Embryonic facial prominence (tissue), 1 donor: ENCODE measurements around the gene ENKD1.

Experiments used
- DNase-seq: peaks from one replicate; pipeline ENCODE4 v3.0.0-alpha.2; 2016; ENCODE audit errors: extremely low spot score

ENKD1 gene

GRCh38 chr16:67679935-67680897 is 13.7 kb upstream of the ENKD1 start:
- DNase-seq: no peak

GRCh38 chr16:67678354-67679023 is 11.9 kb upstream of the ENKD1 start:
- DNase-seq: no peak

GRCh38 chr16:67677712-67678111 is 11.2 kb upstream of the ENKD1 start:
- no peak for DNase-seq

GRCh38 chr16:67676939-67677338 is 10.4 kb upstream of the ENKD1 start:
- DNase-seq: no peak

- DNase-seq: no peak
Measured at GRCh38 chr16:67676516-67676915, 10.0 kb upstream of the ENKD1 start.

- no peak for DNase-seq
Measured at GRCh38 chr16:67675999-67676398, 9.4 kb upstream of the ENKD1 start.

GRCh38 chr16:67675579-67675935 is 9.0 kb upstream of the ENKD1 start:
- DNase-seq: no peak

GRCh38 chr16:67674851-67675578 is 8.5 kb upstream of the ENKD1 start:
- DNase-seq: no peak

GRCh38 chr16:67673712-67674580 is 7.4 kb upstream of the ENKD1 start:
- DNase-seq: no peak

- DNase-seq: no peak
Measured at GRCh38 chr16:67672739-67673662, 6.5 kb upstream of the ENKD1 start.

- DNase-seq: no peak
Measured at GRCh38 chr16:67672306-67672705, 5.8 kb upstream of the ENKD1 start.

- no peak for DNase-seq
Measured at GRCh38 chr16:67669499-67670101, 3.0 kb upstream of the ENKD1 start.

GRCh38 chr16:67668495-67669157 is 2.1 kb upstream of the ENKD1 start:
- DNase-seq: no peak

GRCh38 chr16:67667817-67668494 is 1.4 kb upstream of the ENKD1 start:
- peak; percentile 73 for DNase-seq

GRCh38 chr16:67667453-67667816 is 885 bp upstream of the ENKD1 start:
- DNase-seq: no peak

GRCh38 chr16:67666032-67666551 is 458 bp downstream of the ENKD1 start:
- DNase-seq: no peak

- DNase-seq: no peak
Measured at GRCh38 chr16:67665598-67665997, 952 bp downstream of the ENKD1 start.

- DNase-seq: no peak
Measured at GRCh38 chr16:67664871-67665270, 1.7 kb downstream of the ENKD1 start.

GRCh38 chr16:67664258-67664657 is 2.3 kb downstream of the ENKD1 start:
- DNase-seq: no peak
